Endothelial cell of hepatic sinusoid (primary cell): ENCODE results near the gene AMOTL2.

Experiments
- in situ Hi-C: cut with HindIII; loops from 2 replicates; pipeline ENCODE4 v1.10.0; 2017; ENCODE audit warnings: low sequenced_read_pairs

Gene AMOTL2

GRCh38 chr3:134323966-134324962 lies 50.0 kb downstream of the AMOTL2 start:
- in situ Hi-C loops, result no loop called here

- in situ Hi-C loops, result no loop called here
These were observed 52.0 kb downstream of the AMOTL2 start for GRCh38 chr3:134322286-134322685.

GRCh38 chr3:134320749-134321148 lies 53.5 kb downstream of the AMOTL2 start:
- in situ Hi-C loops, result no loop called here

- in situ Hi-C loops, result no loop called here
These were observed 54.3 kb downstream of the AMOTL2 start for GRCh38 chr3:134319931-134320330.

GRCh38 chr3:134318166-134318565 lies 56.1 kb downstream of the AMOTL2 start:
- in situ Hi-C loops, result no loop called here

- in situ Hi-C loops, result no loop called here
These were observed 56.9 kb downstream of the AMOTL2 start for GRCh38 chr3:134317106-134317947.

GRCh38 chr3:134315286-134316106 lies 58.8 kb downstream of the AMOTL2 start:
- in situ Hi-C loops, result no loop called here

- in situ Hi-C loops, result no loop called here
These were observed 59.5 kb downstream of the AMOTL2 start for GRCh38 chr3:134314588-134315285.

GRCh38 chr3:134313847-134314587 lies 60.2 kb downstream of the AMOTL2 start:
- in situ Hi-C loops, result no loop called here

GRCh38 chr3:134312873-134313846 lies 61.1 kb downstream of the AMOTL2 start:
- in situ Hi-C loops, result no loop called here

- in situ Hi-C loops, result no loop called here
These were observed 62.0 kb downstream of the AMOTL2 start for GRCh38 chr3:134312072-134312872.

- in situ Hi-C loops, result no loop called here
These were observed 62.6 kb downstream of the AMOTL2 start for GRCh38 chr3:134311693-134312071.

GRCh38 chr3:134311265-134311664 lies 63.0 kb downstream of the AMOTL2 start:
- in situ Hi-C loops, result no loop called here

GRCh38 chr3:134309987-134310700 lies 64.1 kb downstream of the AMOTL2 start:
- in situ Hi-C loops, result loop anchor here (5.0 kb wide), 2 partner anchors 37 to 167 kb away; no protein-coding TSS in a partner anchor

- in situ Hi-C loops, result loop anchor here (5.0 kb wide), 2 partner anchors 39 to 169 kb away; no protein-coding TSS in a partner anchor
These were observed 65.8 kb downstream of the AMOTL2 start for GRCh38 chr3:134308350-134308891.

GRCh38 chr3:134307425-134307824 lies 66.8 kb downstream of the AMOTL2 start:
- in situ Hi-C loops, result loop anchor here (5.0 kb wide), 2 partner anchors 40 to 170 kb away; no protein-coding TSS in a partner anchor
